CD4-positive, alpha-beta T cell (primary cell): ENCODE data around the gene SDF2L1. TPM values are rescaled to one million over a fixed set of nuclear protein-coding genes. Genes with fewer than 3 reads are reported as not detected.

ENCODE experiments used
- ATAC-seq: fragments of 200-7000 bp; cut with Tn5 transposase; one replicate; pipeline ENCODE4 v1.10.0; 2022; ENCODE audit warnings: mild to moderate bottlenecking; ENCODE audit not compliant: poor library complexity
- CTCF ChIA-PET: fragments of 350-600 bp; sonication (Branson Sonifier 250); formaldehyde crosslinking; loops from one replicate; lab custom pipeline; 2021; ENCODE audit warnings: antibody characterized with exemption, inconsistent platforms; lab: Charles Lee
- POLR2A ChIA-PET: fragments of 350-600 bp; sonication (Branson Sonifier 250); formaldehyde crosslinking; loops from one replicate; lab custom pipeline; 2021; ENCODE audit warnings: antibody characterized with exemption, inconsistent platforms; lab: Charles Lee
- DNase-seq, 14 experiments: peaks; one replicate each; pipeline ENCODE4 v3.0.0-alpha.2; 2013 to 2020; ENCODE audit warnings: mixed read lengths in 2 of 14
- H3K27ac ChIP-seq, 2 donors: one replicate each; pipeline versions ENCODE4 v1.5.1 to v1.7.0; 2013; ENCODE audit warnings: low read length in 2 of 2, low read depth in 1 of 2, mild to moderate bottlenecking in 1 of 2
- H3K27me3 ChIP-seq, 2 experiments: 1 replicate in 1 of 2; 2 replicates in 1 of 2; pipeline versions ENCODE4 v1.6.1 to v1.7.0; 2013; ENCODE audit warnings: low read length in 2 of 2, control low read depth in 1 of 2, mild to moderate bottlenecking in 1 of 2, moderate library complexity in 1 of 2; ENCODE audit not compliant: insufficient read depth in 2 of 2, control insufficient read depth in 1 of 2
- H3K36me3 ChIP-seq: one replicate; pipeline ENCODE4 v1.6.1; 2013; ENCODE audit warnings: low read length, control low read depth; ENCODE audit not compliant: insufficient read depth
- H3K4me1 ChIP-seq: one replicate; pipeline ENCODE4 v1.6.1; 2013; ENCODE audit warnings: low read length, control low read depth; ENCODE audit not compliant: insufficient read depth
- H3K4me3 ChIP-seq: one replicate; pipeline ENCODE4 v1.5.1; 2013; ENCODE audit warnings: mild to moderate bottlenecking, low read length, moderate library complexity
- H3K9me3 ChIP-seq, 2 experiments: 1 replicate in 1 of 2; 2 replicates in 1 of 2; pipeline versions ENCODE4 v1.6.1 to v1.7.0; 2013; ENCODE audit warnings: low read length in 2 of 2, mild to moderate bottlenecking in 2 of 2, control low read depth in 1 of 2, moderate library complexity in 1 of 2; ENCODE audit not compliant: control insufficient read depth in 1 of 2, insufficient read depth in 1 of 2
- H3K27ac Mint-ChIP-seq: one replicate; pipeline ENCODE4 v1.8.0; 2020; ENCODE audit warnings: mixed read lengths
- H3K27me3 Mint-ChIP-seq: one replicate; pipeline ENCODE4 v1.8.0; 2021; ENCODE audit warnings: mixed read lengths
- H3K36me3 Mint-ChIP-seq: one replicate; pipeline ENCODE4 v1.8.0; 2021; ENCODE audit warnings: low read depth, mixed read lengths
- H3K4me1 Mint-ChIP-seq: one replicate; pipeline ENCODE4 v1.8.0; 2021; ENCODE audit warnings: low read depth, mixed read lengths
- H3K4me3 Mint-ChIP-seq: one replicate; pipeline ENCODE4 v1.8.0; 2020; ENCODE audit warnings: mild to moderate bottlenecking, mixed read lengths
- H3K9me3 Mint-ChIP-seq: one replicate; pipeline ENCODE4 v1.8.0; 2020; ENCODE audit warnings: mixed read lengths
- intact Hi-C, 2 experiments: fragments of 100-400 bp; cut with DNase I in 1 of 2; cut with micrococcal nuclease in 1 of 2; formaldehyde crosslinking; loops; one replicate each; pipeline versions ENCODE4 v1.15.1 to v1.9.0; 2023 to 2025; cut with DNase I, micrococcal nuclease
- total RNA-seq, 174 experiments: library from RNA in 2 of 174; stranded (reverse) in 2 of 174; gene quantifications; one replicate each; pipeline ENCODE4 v1.2.3 and lab custom pipeline; 2021 to 2026
- TF ChIP-seq, protein P1 (sequence below): fragments of 200-600 bp; IDR thresholded peaks from one replicate; pipeline ENCODE4 v1.8.0; 2022; ENCODE audit warnings: antibody characterized with exemption, mild to moderate bottlenecking

SDF2L1 gene
- total RNA-seq, 2 experiments from 2014 or later = 20.0 to 21.2 TPM

DNA sequence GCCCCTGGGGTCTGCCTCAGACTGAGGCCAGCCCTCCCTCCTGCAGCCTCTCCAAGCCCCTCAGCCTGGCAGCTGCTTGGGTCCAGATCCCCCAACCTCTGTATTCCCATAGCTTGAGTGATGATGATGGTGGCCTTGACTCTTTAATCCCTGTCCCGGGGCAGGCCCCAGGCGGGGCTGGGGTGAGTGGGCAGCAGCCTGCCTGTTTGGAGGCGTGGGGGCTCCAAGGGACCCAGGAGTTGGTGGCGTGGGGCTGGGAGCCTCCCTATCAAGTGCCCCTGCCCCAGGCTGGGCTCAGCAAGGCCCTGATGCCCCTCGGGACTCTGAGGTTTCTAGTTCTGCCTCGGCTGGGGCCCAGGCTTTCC lies 46.2 kb downstream of the SDF2L1 start:
- Histone ChIP-seq H3K36me3 (peaks cover 74% of the 10 kb centered on the region), H3K27me3 (no peaks in the 10 kb centered on the region), H3K4me3 (no peak overlapping the region), H3K27ac (no peak overlapping the region), H3K4me1 (no peaks in the 10 kb centered on the region), H3K9me3 (no peaks in the 10 kb centered on the region)
- H3K27ac Mint-ChIP-seq = no peak overlapping the region
- POLR2A ChIA-PET = no interaction called here
- no peak overlapping the region for H3K4me3 Mint-ChIP-seq
- H3K4me1 Mint-ChIP-seq = no peaks in the 10 kb centered on the region
- ATAC-seq (no peak), DNase-seq (no peak)
- CTCF ChIA-PET = no interaction called here
- intact Hi-C loops = no loop called here
- TF ChIP-seq, protein P1, sequence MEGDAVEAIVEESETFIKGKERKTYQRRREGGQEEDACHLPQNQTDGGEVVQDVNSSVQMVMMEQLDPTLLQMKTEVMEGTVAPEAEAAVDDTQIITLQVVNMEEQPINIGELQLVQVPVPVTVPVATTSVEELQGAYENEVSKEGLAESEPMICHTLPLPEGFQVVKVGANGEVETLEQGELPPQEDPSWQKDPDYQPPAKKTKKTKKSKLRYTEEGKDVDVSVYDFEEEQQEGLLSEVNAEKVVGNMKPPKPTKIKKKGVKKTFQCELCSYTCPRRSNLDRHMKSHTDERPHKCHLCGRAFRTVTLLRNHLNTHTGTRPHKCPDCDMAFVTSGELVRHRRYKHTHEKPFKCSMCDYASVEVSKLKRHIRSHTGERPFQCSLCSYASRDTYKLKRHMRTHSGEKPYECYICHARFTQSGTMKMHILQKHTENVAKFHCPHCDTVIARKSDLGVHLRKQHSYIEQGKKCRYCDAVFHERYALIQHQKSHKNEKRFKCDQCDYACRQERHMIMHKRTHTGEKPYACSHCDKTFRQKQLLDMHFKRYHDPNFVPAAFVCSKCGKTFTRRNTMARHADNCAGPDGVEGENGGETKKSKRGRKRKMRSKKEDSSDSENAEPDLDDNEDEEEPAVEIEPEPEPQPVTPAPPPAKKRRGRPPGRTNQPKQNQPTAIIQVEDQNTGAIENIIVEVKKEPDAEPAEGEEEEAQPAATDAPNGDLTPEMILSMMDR = no peak
- no peaks in the 10 kb centered on the region for H3K9me3 Mint-ChIP-seq
- peaks cover 59% of the 10 kb centered on the region for H3K36me3 Mint-ChIP-seq
- H3K27me3 Mint-ChIP-seq = no peaks in the 10 kb centered on the region

DNA sequence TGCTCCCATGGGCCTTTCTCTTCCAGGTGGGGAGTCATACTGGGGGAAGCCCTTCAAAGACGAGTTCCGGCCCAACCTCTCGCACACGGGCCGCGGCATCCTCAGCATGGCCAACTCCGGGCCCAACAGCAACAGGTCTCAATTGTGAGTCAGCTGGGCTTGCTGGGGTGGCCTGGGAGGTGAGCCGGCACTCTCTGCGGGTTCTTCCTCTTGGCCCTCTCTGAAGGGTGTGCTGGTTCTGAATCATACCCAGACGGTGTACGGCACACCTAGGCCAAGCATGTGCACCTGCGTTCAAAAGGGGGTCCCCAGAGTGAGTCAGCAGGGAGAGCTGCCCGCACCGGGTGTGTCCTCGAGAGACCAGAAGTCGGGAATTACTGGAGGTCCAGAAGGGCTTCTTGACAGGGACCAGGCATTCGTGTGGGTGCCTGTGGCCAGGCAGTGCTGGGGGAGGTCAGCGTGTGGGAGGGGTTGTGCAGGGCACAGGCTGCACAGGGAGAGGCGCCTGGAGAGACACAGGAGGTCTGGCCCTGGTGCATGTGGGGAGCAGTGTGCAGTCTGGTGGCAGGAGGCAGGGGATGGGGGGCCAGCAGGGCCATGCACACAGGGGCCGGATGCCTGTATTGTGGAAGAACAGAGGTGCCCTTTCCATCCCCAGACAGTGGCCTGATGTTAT lies 46.7 kb downstream of the SDF2L1 start:
- Histone ChIP-seq H3K27ac (no peak overlapping the region), H3K4me1 (no peaks in the 10 kb centered on the region), H3K4me3 (no peak overlapping the region), H3K36me3 (peaks cover 75% of the 10 kb centered on the region), H3K27me3 (no peaks in the 10 kb centered on the region), H3K9me3 (no peaks in the 10 kb centered on the region)
- no peaks in the 10 kb centered on the region for H3K27me3 Mint-ChIP-seq
- POLR2A ChIA-PET = no interaction called here
- intact Hi-C loops = no loop called here
- H3K4me1 Mint-ChIP-seq = no peaks in the 10 kb centered on the region
- CTCF ChIA-PET = no interaction called here
- TF ChIP-seq, protein P1 = no peak
- no peak overlapping the region for H3K27ac Mint-ChIP-seq
- no peak for ATAC-seq
- no peak overlapping the region for H3K4me3 Mint-ChIP-seq
- no peak for DNase-seq
- H3K36me3 Mint-ChIP-seq = peaks cover 56% of the 10 kb centered on the region
- H3K9me3 Mint-ChIP-seq = no peaks in the 10 kb centered on the region

DNA sequence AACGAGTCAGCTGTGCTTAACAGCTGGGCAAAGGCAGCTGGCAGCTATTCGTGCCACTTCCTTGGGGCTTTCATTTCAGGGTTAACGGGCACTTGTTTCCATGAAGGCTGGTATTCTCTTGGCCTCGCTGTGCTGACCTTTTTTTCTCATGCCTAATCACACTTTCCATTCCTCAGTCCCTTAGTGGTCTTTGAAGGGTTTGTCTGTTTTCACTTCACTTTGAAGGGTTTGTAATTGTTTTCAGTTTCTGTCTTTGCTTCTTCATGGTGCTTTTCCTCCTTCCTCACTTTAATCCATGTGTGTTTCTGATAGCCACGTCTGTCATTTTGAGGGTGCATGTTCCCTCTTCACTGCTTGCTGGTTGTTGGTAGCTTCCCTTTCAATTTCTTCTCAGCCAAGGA lies 48.3 kb downstream of the SDF2L1 start:
- CTCF ChIA-PET = interaction anchor here (0.7 kb wide), 1 partner anchor 732 kb away, joined by 3 read pairs; no protein-coding TSS in a partner anchor
- DNase-seq (peak in 1 of 14 experiments; percentile 23), ATAC-seq (no peak)
- intact Hi-C loops = no loop called here
- Mint-ChIP-seq H3K9me3 (no peaks in the 10 kb centered on the region), H3K4me1 (no peaks in the 10 kb centered on the region), H3K4me3 (no peak overlapping the region), H3K27me3 (no peaks in the 10 kb centered on the region), H3K27ac (peak overlapping the region; percentile 53), H3K36me3 (peaks cover 55% of the 10 kb centered on the region)
- Histone ChIP-seq H3K4me1 (no peaks in the 10 kb centered on the region), H3K27ac (no peak overlapping the region), H3K4me3 (no peak overlapping the region), H3K36me3 (peaks cover 75% of the 10 kb centered on the region), H3K27me3 (no peaks in the 10 kb centered on the region), H3K9me3 (no peaks in the 10 kb centered on the region)
- POLR2A ChIA-PET = no interaction called here
- TF ChIP-seq, protein P1 = no peak
